HG02571 (cell line): Measurements from ENCODE around the gene CLASP1.
"Not testable (repeated sequence)": the region's sequence is repeated elsewhere in the genome, so short reads cannot be mapped to it uniquely, and the experiment has no call there.

Experiments used
- ATAC-seq: cut with Tn5 transposase; IDR thresholded peaks from one replicate; pipeline ENCODE4 v1.9.1; 2021; ENCODE audit warnings: mild to moderate bottlenecking, moderate library complexity; ENCODE audit not compliant: unreplicated experiment

Gene CLASP1

GRCh38 chr2:121649149-121649595 is at the start of gene CLASP1:
Gene CLASP1 (minus strand): TSS chr2:121649462. CDS start chr2:121605895, 43,567 bp downstream.
- peak; percentile 44 for ATAC-seq

GRCh38 chr2:121698318-121698930 is 49.2 kb upstream of the CLASP1 start:
- ATAC-seq = no peak

- ATAC-seq = no peak
These were observed 47.9 kb upstream of the CLASP1 start for GRCh38 chr2:121697108-121697631.

GRCh38 chr2:121696410-121696930 is 47.2 kb upstream of the CLASP1 start:
- ATAC-seq = no peak

- ATAC-seq = no peak
These were observed 45.8 kb upstream of the CLASP1 start for GRCh38 chr2:121695171-121695451.

GRCh38 chr2:121694398-121695170 is 45.3 kb upstream of the CLASP1 start:
- ATAC-seq = no peak

- ATAC-seq = not testable (repeated sequence)
These were observed 41.3 kb upstream of the CLASP1 start for GRCh38 chr2:121690572-121690971.

GRCh38 chr2:121690095-121690494 is 40.8 kb upstream of the CLASP1 start:
- ATAC-seq = no peak

GRCh38 chr2:121689356-121689755 is 40.1 kb upstream of the CLASP1 start:
- ATAC-seq = no peak

GRCh38 chr2:121688820-121689219 is 39.6 kb upstream of the CLASP1 start:
- ATAC-seq = no peak

GRCh38 chr2:121686902-121687301 is 37.6 kb upstream of the CLASP1 start:
- ATAC-seq = no peak

- no peak for ATAC-seq
These were observed 37.0 kb upstream of the CLASP1 start for GRCh38 chr2:121686218-121686617.

- ATAC-seq = no peak
These were observed 33.4 kb upstream of the CLASP1 start for GRCh38 chr2:121682396-121683298.

- ATAC-seq = no peak
These were observed 28.6 kb upstream of the CLASP1 start for GRCh38 chr2:121677855-121678254.

- not testable (repeated sequence) for ATAC-seq
These were observed 22.4 kb upstream of the CLASP1 start for GRCh38 chr2:121671621-121672020.

- no peak for ATAC-seq
These were observed 20.9 kb upstream of the CLASP1 start for GRCh38 chr2:121670181-121670580.

- no peak for ATAC-seq
These were observed 18.4 kb upstream of the CLASP1 start for GRCh38 chr2:121667618-121668017.

- ATAC-seq = no peak
These were observed 16.8 kb upstream of the CLASP1 start for GRCh38 chr2:121666042-121666441.

- no peak for ATAC-seq
These were observed 16.2 kb upstream of the CLASP1 start for GRCh38 chr2:121665504-121665903.

GRCh38 chr2:121664713-121665112 is 15.5 kb upstream of the CLASP1 start:
- ATAC-seq = no peak

- ATAC-seq = no peak
These were observed 14.8 kb upstream of the CLASP1 start for GRCh38 chr2:121664086-121664485.
